ENCODE data around the gene HSH2D.

HSH2D gene

GRCh38 chr19:16188521-16188920 lies 45.0 kb downstream of the HSH2D start:
- Histone ChIP-seq H3K9me3 (ENCODE audit: insufficient read depth, low read length) (no peaks in the 10 kb centered on the region), H3K79me2 (ENCODE audit: low read length) (peaks cover 28% of the 10 kb centered on the region), H3K4me1 (ENCODE audit: low read length) (peaks cover 13% of the 10 kb centered on the region), H3K9ac (ENCODE audit: low read length) (no peak overlapping the region), H2AFZ (ENCODE audit: low read depth, low read length) (no peak overlapping the region), H3K36me3 (replicated peaks; ENCODE audit: low read depth, low read length) (peaks cover 46% of the 10 kb centered on the region), H3K27ac (ENCODE audit: low read length) (no peak overlapping the region), H3K4me3 (ENCODE audit: low read length) (no peak overlapping the region), H4K20me1 (ENCODE audit: insufficient read depth, low read length) (no peaks in the 10 kb centered on the region), H3K4me2 (ENCODE audit: low read length) (no peak overlapping the region), H3K27me3 (ENCODE audit: low read depth, low read length) (no peaks in the 10 kb centered on the region)
- TF ChIP-seq CTCF (IDR thresholded peaks at IDR 0.05; ENCODE audit: low read depth, low read length), result no peak
- TF ChIP-seq EZH2phosphoT487 (IDR thresholded peaks at IDR 0.05; ENCODE audit: low read depth), result no peak

- Histone ChIP-seq H3K4me2 (ENCODE audit: low read length) (no peak overlapping the region), H3K4me1 (ENCODE audit: low read length) (peaks cover 9% of the 10 kb centered on the region), H2AFZ (ENCODE audit: low read depth, low read length) (no peak overlapping the region), H3K9ac (ENCODE audit: low read length) (no peak overlapping the region), H4K20me1 (ENCODE audit: insufficient read depth, low read length) (no peaks in the 10 kb centered on the region), H3K27ac (ENCODE audit: low read length) (no peak overlapping the region), H3K36me3 (replicated peaks; ENCODE audit: low read depth, low read length) (peaks cover 47% of the 10 kb centered on the region), H3K27me3 (ENCODE audit: low read depth, low read length) (no peaks in the 10 kb centered on the region), H3K4me3 (ENCODE audit: low read length) (no peak overlapping the region), H3K9me3 (ENCODE audit: insufficient read depth, low read length) (no peaks in the 10 kb centered on the region), H3K79me2 (ENCODE audit: low read length) (peaks cover 28% of the 10 kb centered on the region)
- TF ChIP-seq EZH2phosphoT487 (IDR thresholded peaks at IDR 0.05; ENCODE audit: low read depth) (no peak), CTCF (IDR thresholded peaks at IDR 0.05; ENCODE audit: low read depth, low read length) (no peak)
Measured at GRCh38 chr19:16190198-16190597, 46.7 kb downstream of the HSH2D start.

GRCh38 chr19:16190736-16191135 lies 47.3 kb downstream of the HSH2D start:
- Histone ChIP-seq H3K9ac (ENCODE audit: low read length) (no peak overlapping the region), H2AFZ (ENCODE audit: low read depth, low read length) (no peak overlapping the region), H3K4me2 (ENCODE audit: low read length) (no peak overlapping the region), H3K4me1 (ENCODE audit: low read length) (peaks cover 9% of the 10 kb centered on the region), H4K20me1 (ENCODE audit: insufficient read depth, low read length) (no peaks in the 10 kb centered on the region), H3K79me2 (ENCODE audit: low read length) (peaks cover 23% of the 10 kb centered on the region), H3K4me3 (ENCODE audit: low read length) (no peak overlapping the region), H3K9me3 (ENCODE audit: insufficient read depth, low read length) (no peaks in the 10 kb centered on the region), H3K27me3 (ENCODE audit: low read depth, low read length) (no peaks in the 10 kb centered on the region), H3K27ac (ENCODE audit: low read length) (no peak overlapping the region), H3K36me3 (replicated peaks; ENCODE audit: low read depth, low read length) (peaks cover 47% of the 10 kb centered on the region)
- TF ChIP-seq EZH2phosphoT487 (IDR thresholded peaks at IDR 0.05; ENCODE audit: low read depth), result no peak
- no peak for TF ChIP-seq CTCF (IDR thresholded peaks at IDR 0.05; ENCODE audit: low read depth, low read length)

- H3K4me1 ChIP-seq (ENCODE audit: low read length), result peaks cover 10% of the 10 kb centered on the region
- H3K27me3 ChIP-seq (ENCODE audit: low read depth, low read length), result no peaks in the 10 kb centered on the region
- H3K9me3 ChIP-seq (ENCODE audit: insufficient read depth, low read length), result no peaks in the 10 kb centered on the region
- TF ChIP-seq CTCF (IDR thresholded peaks at IDR 0.05; ENCODE audit: low read depth, low read length) (no peak), EZH2phosphoT487 (IDR thresholded peaks at IDR 0.05; ENCODE audit: low read depth) (no peak)
- no peaks in the 10 kb centered on the region for H4K20me1 ChIP-seq (ENCODE audit: insufficient read depth, low read length)
- no peak overlapping the region for H2AFZ ChIP-seq (ENCODE audit: low read depth, low read length)
- H3K27ac ChIP-seq (ENCODE audit: low read length), result no peak overlapping the region
- no peak overlapping the region for H3K4me3 ChIP-seq (ENCODE audit: low read length)
- H3K79me2 ChIP-seq (ENCODE audit: low read length), result peaks cover 17% of the 10 kb centered on the region
- peaks cover 47% of the 10 kb centered on the region for H3K36me3 ChIP-seq (replicated peaks; ENCODE audit: low read depth, low read length)
- no peak overlapping the region for H3K4me2 ChIP-seq (ENCODE audit: low read length)
- H3K9ac ChIP-seq (ENCODE audit: low read length), result no peak overlapping the region
Measured at GRCh38 chr19:16191216-16191908, 47.9 kb downstream of the HSH2D start.

Data from OCI-LY3 (cell line).